ENCODE measurements around the gene COL5A1. TPM values are rescaled to one million over a fixed set of nuclear protein-coding genes. Genes with fewer than 3 reads are reported as not detected.

Gene COL5A1
- total RNA-seq, 2 experiments from 2014 or later = 0.09 to 0.16 TPM

GRCh38 chr9:134669399-134669955 lies 27.9 kb downstream of the COL5A1 start:
- ATAC-seq = no peak
- CTCF ChIA-PET = no interaction called here

GRCh38 chr9:134670042-134670525 lies 28.5 kb downstream of the COL5A1 start:
- peaks cover 4% of the 10 kb centered on the region for H3K27me3 Mint-ChIP-seq

More at GRCh38 chr9:134669399-134669955, 27.9 kb downstream of the COL5A1 start:
- peaks cover 4% of the 10 kb centered on the region for H3K27me3 Mint-ChIP-seq
- H3K36me3 Mint-ChIP-seq = no peaks in the 10 kb centered on the region
- no peak overlapping the region for H3K27ac Mint-ChIP-seq
- H3K4me3 Mint-ChIP-seq = no peak overlapping the region
- no peaks in the 10 kb centered on the region for H3K9me3 Mint-ChIP-seq (ENCODE audit: low read depth)
- no peaks in the 10 kb centered on the region for H3K4me1 Mint-ChIP-seq
- DNase-seq = no peak

GRCh38 chr9:134670851-134671281 lies 29.3 kb downstream of the COL5A1 start:
- no peaks in the 10 kb centered on the region for H3K9me3 Mint-ChIP-seq (ENCODE audit: low read depth)
- H3K4me1 Mint-ChIP-seq = no peaks in the 10 kb centered on the region
- DNase-seq (no peak), ATAC-seq (no peak)
- CTCF ChIA-PET = interaction anchor here (1.3 kb wide), 1 partner anchor 10 kb away, joined by 3 read pairs; no protein-coding TSS in a partner anchor
- H3K4me3 Mint-ChIP-seq = no peak overlapping the region
- H3K27me3 Mint-ChIP-seq = peaks cover 4% of the 10 kb centered on the region
- H3K27ac Mint-ChIP-seq = no peak overlapping the region
- H3K36me3 Mint-ChIP-seq = no peaks in the 10 kb centered on the region

More at GRCh38 chr9:134670042-134670525, 28.5 kb downstream of the COL5A1 start:
- Mint-ChIP-seq H3K4me3 (no peak overlapping the region), H3K27ac (no peak overlapping the region), H3K36me3 (no peaks in the 10 kb centered on the region), H3K4me1 (no peaks in the 10 kb centered on the region), H3K9me3 (ENCODE audit: low read depth) (no peaks in the 10 kb centered on the region)
- DNase-seq = no peak
- CTCF ChIA-PET = no interaction called here
- no peak for ATAC-seq

- Mint-ChIP-seq H3K9me3 (ENCODE audit: low read depth) (no peaks in the 10 kb centered on the region), H3K27ac (no peak overlapping the region), H3K4me3 (no peak overlapping the region), H3K36me3 (no peaks in the 10 kb centered on the region), H3K27me3 (peaks cover 4% of the 10 kb centered on the region), H3K4me1 (no peaks in the 10 kb centered on the region)
- DNase-seq = no peak
- CTCF ChIA-PET = interaction anchor here (1.2 to 1.3 kb wide), 2 partner anchors 11 to 18 kb away, joined by 3 read pairs; no protein-coding TSS in a partner anchor
- ATAC-seq = no peak
These were observed 29.9 kb downstream of the COL5A1 start for GRCh38 chr9:134671341-134672113.

GRCh38 chr9:134676361-134676760 lies 34.8 kb downstream of the COL5A1 start:
- peaks cover 4% of the 10 kb centered on the region for H3K27me3 Mint-ChIP-seq

GRCh38 chr9:134676886-134677285 lies 35.3 kb downstream of the COL5A1 start:
- ATAC-seq (no peak), DNase-seq (no peak)
- H3K4me3 Mint-ChIP-seq = no peak overlapping the region
- no peaks in the 10 kb centered on the region for H3K4me1 Mint-ChIP-seq
- H3K9me3 Mint-ChIP-seq (ENCODE audit: low read depth) = no peaks in the 10 kb centered on the region
- H3K36me3 Mint-ChIP-seq = no peaks in the 10 kb centered on the region
- H3K27me3 Mint-ChIP-seq = peaks cover 4% of the 10 kb centered on the region
- CTCF ChIA-PET = no interaction called here
- H3K27ac Mint-ChIP-seq = no peak overlapping the region

More at GRCh38 chr9:134676361-134676760, 34.8 kb downstream of the COL5A1 start:
- H3K9me3 Mint-ChIP-seq (ENCODE audit: low read depth) = no peaks in the 10 kb centered on the region
- H3K4me3 Mint-ChIP-seq = no peak overlapping the region
- H3K27ac Mint-ChIP-seq = no peak overlapping the region
- CTCF ChIA-PET = no interaction called here
- no peaks in the 10 kb centered on the region for H3K4me1 Mint-ChIP-seq
- ATAC-seq (no peak), DNase-seq (no peak)
- no peaks in the 10 kb centered on the region for H3K36me3 Mint-ChIP-seq

GRCh38 chr9:134677743-134678142 lies 36.1 kb downstream of the COL5A1 start:
- no peak for DNase-seq
- Mint-ChIP-seq H3K36me3 (no peaks in the 10 kb centered on the region), H3K4me1 (no peaks in the 10 kb centered on the region), H3K27ac (no peak overlapping the region), H3K9me3 (ENCODE audit: low read depth) (no peaks in the 10 kb centered on the region), H3K27me3 (peaks cover 4% of the 10 kb centered on the region), H3K4me3 (no peak overlapping the region)
- CTCF ChIA-PET = no interaction called here
- no peak for ATAC-seq

GRCh38 chr9:134678206-134678605 lies 36.6 kb downstream of the COL5A1 start:
- Mint-ChIP-seq H3K27me3 (peaks cover under 1% of the 10 kb centered on the region), H3K27ac (no peak overlapping the region), H3K36me3 (no peaks in the 10 kb centered on the region), H3K9me3 (ENCODE audit: low read depth) (no peaks in the 10 kb centered on the region), H3K4me1 (no peaks in the 10 kb centered on the region), H3K4me3 (no peak overlapping the region)
- no peak for DNase-seq
- CTCF ChIA-PET = no interaction called here
- no peak for ATAC-seq

GRCh38 chr9:134678666-134679443 lies 37.3 kb downstream of the COL5A1 start:
- Mint-ChIP-seq H3K4me1 (no peaks in the 10 kb centered on the region), H3K27me3 (no peaks in the 10 kb centered on the region), H3K9me3 (ENCODE audit: low read depth) (no peaks in the 10 kb centered on the region), H3K4me3 (no peak overlapping the region), H3K36me3 (no peaks in the 10 kb centered on the region), H3K27ac (no peak overlapping the region)
- CTCF ChIA-PET = no interaction called here
- ATAC-seq (no peak), DNase-seq (no peak)

GRCh38 chr9:134679616-134680392 lies 38.2 kb downstream of the COL5A1 start:
- no peak for ATAC-seq
- H3K4me3 Mint-ChIP-seq = no peak overlapping the region
- H3K4me1 Mint-ChIP-seq = no peaks in the 10 kb centered on the region
- no peaks in the 10 kb centered on the region for H3K9me3 Mint-ChIP-seq (ENCODE audit: low read depth)
- H3K27ac Mint-ChIP-seq = no peak overlapping the region
- DNase-seq = no peak
- CTCF ChIA-PET = no interaction called here
- H3K36me3 Mint-ChIP-seq = no peaks in the 10 kb centered on the region
- no peaks in the 10 kb centered on the region for H3K27me3 Mint-ChIP-seq

- no peak overlapping the region for H3K4me3 Mint-ChIP-seq
- H3K27ac Mint-ChIP-seq = no peak overlapping the region
- CTCF ChIA-PET = no interaction called here
- no peaks in the 10 kb centered on the region for H3K36me3 Mint-ChIP-seq
- no peaks in the 10 kb centered on the region for H3K27me3 Mint-ChIP-seq
- H3K9me3 Mint-ChIP-seq (ENCODE audit: low read depth) = no peaks in the 10 kb centered on the region
- H3K4me1 Mint-ChIP-seq = no peaks in the 10 kb centered on the region
- ATAC-seq (no peak), DNase-seq (no peak)
These were observed 38.9 kb downstream of the COL5A1 start for GRCh38 chr9:134680393-134681060.

- DNase-seq = no peak
- no peaks in the 10 kb centered on the region for H3K36me3 Mint-ChIP-seq
- no peak overlapping the region for H3K27ac Mint-ChIP-seq
- no peaks in the 10 kb centered on the region for H3K4me1 Mint-ChIP-seq
- H3K9me3 Mint-ChIP-seq (ENCODE audit: low read depth) = no peaks in the 10 kb centered on the region
- no peak overlapping the region for H3K4me3 Mint-ChIP-seq
- no peak for ATAC-seq
- no peaks in the 10 kb centered on the region for H3K27me3 Mint-ChIP-seq
- CTCF ChIA-PET = no interaction called here
These were observed 39.6 kb downstream of the COL5A1 start for GRCh38 chr9:134681061-134681661.
